ENCODE results near the gene ERG28.

- TF ChIP-seq BACH2 (CRISPR knock-in tag; IDR thresholded peaks at IDR 0.05; ENCODE audit: borderline replicate concordance) = no peak
- TF ChIP-seq PATZ1 (CRISPR knock-in tag; IDR thresholded peaks at IDR 0.05; ENCODE audit: borderline replicate concordance) = no peak
- no peak for TF ChIP-seq ARNTL (CRISPR knock-in tag; IDR thresholded peaks at IDR 0.05; ENCODE audit: borderline replicate concordance, low read depth)
- TF ChIP-seq TOX (CRISPR knock-in tag; IDR thresholded peaks at IDR 0.05; ENCODE audit: borderline replicate concordance) = no peak
- no peak for TF ChIP-seq CREB5 (CRISPR knock-in tag; IDR thresholded peaks at IDR 0.05; ENCODE audit: low read depth)
- TF ChIP-seq CSRNP3 (CRISPR knock-in tag; IDR thresholded peaks at IDR 0.05) = no peak
- TF ChIP-seq TCF4 (CRISPR knock-in tag; IDR thresholded peaks at IDR 0.05; ENCODE audit: borderline replicate concordance) = no peak
- TF ChIP-seq ZC3H10 (CRISPR knock-in tag; IDR thresholded peaks at IDR 0.05) = no peak
Observed at GRCh38 chr14:75703467-75703866, 42.8 kb upstream of the ERG28 start.

All from SK-N-SH treated with all-trans-retinoic acid at 6 μM for 48 hours (cell line).